K562 (cell line): Measurements from ENCODE around the gene FHIT. TPM values are rescaled to one million over a fixed set of nuclear protein-coding genes. Genes with fewer than 3 reads are reported as not detected.

Source experiments
- ATAC-seq: fragments of 200-7000 bp; cut with Tn5 transposase; 3 replicates; pipeline ENCODE4 v1.9.1; 2020; ENCODE audit warnings: moderate library complexity
- BruUV-seq: library from RNA; stranded (reverse); fragments of 400-500 nt; replicated peaks from 2 replicates; lab custom pipeline; 2021; lab: Mats Ljungman, UMichigan
- CTCF ChIA-PET: fragments of 300-600 bp; formaldehyde crosslinking; extraction: SDS; loops from one replicate; lab custom pipeline; 2021; ENCODE audit warnings: low intra/inter-chr PET ratio; lab: Yijun Ruan, JAX
- POLR2A ChIA-PET: fragments of 300-600, 350-650 bp; sonication (Branson Sonifier 250); formaldehyde crosslinking; extraction: SDS; loops from one replicate; lab custom pipeline; 2021; ENCODE audit warnings: antibody characterized with exemption, inconsistent platforms; lab: Yijun Ruan, JAX
- DNase-seq, 4 experiments: peaks; one replicate each; pipeline versions ENCODE4 v3.0.0 to v3.0.0-alpha.2; 2011 to 2018; ENCODE audit warnings: low spot score in 3 of 4, mixed read lengths in 3 of 4; ENCODE audit errors: extremely low read depth in 1 of 4
- FAIRE-seq: peaks from 2 replicates; lab custom pipeline; 2011; peaks lifted over from hg19 to GRCh38; lab: Jason Lieb, UNC
- H2AFZ ChIP-seq: 2 replicates; pipeline ENCODE4 v1.6.0; 2011; ENCODE audit warnings: low read depth, low read length, control low read depth, inconsistent platforms
- H3K27ac ChIP-seq: fragments of 200-600 bp; 3 replicates; pipeline ENCODE4 v1.8.0; 2011; ENCODE audit warnings: low read depth, mild to moderate bottlenecking, control low read depth, inconsistent platforms, low read length, moderate library complexity, mixed read lengths; ENCODE audit errors: extremely low read depth
- H3K27me3 ChIP-seq, 2 experiments: fragments of 300-600 bp in 1 of 2; 2 replicates in 1 of 2; 3 replicates in 1 of 2; pipeline versions ENCODE4 v1.6.0 to v1.8.0; 2011; ENCODE audit warnings: inconsistent platforms in 2 of 2, low read length in 2 of 2, mild to moderate bottlenecking in 1 of 2, mixed read lengths in 1 of 2, moderate library complexity in 1 of 2; ENCODE audit not compliant: control insufficient read depth in 2 of 2, insufficient read depth in 2 of 2
- H3K36me3 ChIP-seq: fragments of 300-600 bp; 3 replicates; pipeline ENCODE4 v1.8.0; 2011; ENCODE audit warnings: mild to moderate bottlenecking, low read length, inconsistent platforms; ENCODE audit not compliant: control insufficient read depth, insufficient read depth
- H3K4me1 ChIP-seq, 2 experiments: fragments of 200-600 bp in 1 of 2; replicated peaks in 1 of 2; 2 replicates in 1 of 2; 3 replicates in 1 of 2; pipeline versions ENCODE4 v1.5.1 to v1.8.0; 2011; ENCODE audit warnings: inconsistent platforms in 2 of 2, low read length in 2 of 2, mild to moderate bottlenecking in 1 of 2, mixed read lengths in 1 of 2, moderate library complexity in 1 of 2; ENCODE audit not compliant: control insufficient read depth in 2 of 2, insufficient read depth in 2 of 2
- H3K4me2 ChIP-seq: 2 replicates; pipeline ENCODE4 v1.6.1; 2011; ENCODE audit warnings: low read length, control low read depth, inconsistent platforms, mixed read lengths; ENCODE audit not compliant: insufficient read depth
- H3K4me3 ChIP-seq: fragments of 200-600 bp; sonication (generic), shearing (Covaris generic); 2 replicates; pipeline ENCODE4 v1.5.1; 2016; ENCODE audit warnings: control low read depth, inconsistent platforms
- H3K79me2 ChIP-seq: fragments of 200-600 bp; 3 replicates; pipeline ENCODE4 v1.8.0; 2011; ENCODE audit warnings: low read length, inconsistent platforms; ENCODE audit not compliant: control insufficient read depth, insufficient read depth
- H3K9ac ChIP-seq, 2 experiments: 2 replicates each; pipeline versions ENCODE4 v1.6.0 to v1.6.1; 2011; ENCODE audit warnings: low read depth in 2 of 2, low read length in 2 of 2, control low read depth in 1 of 2, inconsistent platforms in 1 of 2, mild to moderate bottlenecking in 1 of 2, mixed read lengths in 1 of 2; ENCODE audit not compliant: insufficient read depth in 1 of 2
- H3K9me1 ChIP-seq: one replicate; pipeline ENCODE4 v1.6.0; 2011; ENCODE audit warnings: inconsistent platforms, mild to moderate bottlenecking, low read length, moderate library complexity; ENCODE audit not compliant: control insufficient read depth, insufficient read depth
- H3K9me3 ChIP-seq: replicated peaks from 2 replicates; pipeline ENCODE4 v1.5.1; 2011; ENCODE audit warnings: low read depth, low read length, inconsistent platforms; ENCODE audit not compliant: control insufficient read depth, insufficient read depth
- H4K20me1 ChIP-seq: replicated peaks from 2 replicates; pipeline ENCODE4 v1.6.1; 2011; ENCODE audit warnings: low read length, inconsistent platforms, mixed read lengths; ENCODE audit not compliant: control insufficient read depth, insufficient read depth
- CBX1 ChIP-seq: sonication (generic); IDR thresholded peaks from 2 replicates; pipeline ENCODE4 v1.6.1; 2016; ENCODE audit warnings: antibody characterized with exemption, low read depth, mild to moderate bottlenecking
- HNRNPUL1 ChIP-seq: fragments of 200-400 bp; formaldehyde crosslinking; IDR thresholded peaks from 2 replicates; pipeline ENCODE4 v1.6.1; 2017; ENCODE audit warnings: low read length
- ZNF407 ChIP-seq: fragments of 450-650 bp; IDR thresholded peaks from 2 replicates; pipeline ENCODE4 v1.6.1; 2016; ENCODE audit warnings: low read depth
- ZNF586 ChIP-seq: fragments of 450-650 bp; formaldehyde crosslinking; conservative IDR thresholded peaks from 2 replicates; pipeline ENCODE4 v1.4.0; 2020; ENCODE audit warnings: mild to moderate bottlenecking, moderate library complexity
- WGBS: fragments of 100-300 bp; shearing (Covaris generic); methylation state at CpG from one replicate; pipeline ENCODE4 v1.1.6; 2016; ENCODE audit warnings: low coverage, mixed read lengths; ENCODE audit not compliant: insufficient coverage; ENCODE audit errors: missing lambda C conversion rate; 5-methylcytosine and 5-hydroxymethylcytosine counted together
- in situ Hi-C: fragments of 300-500 bp; cut with MboI; formaldehyde crosslinking; loops from 4 replicates; pipeline ENCODE4 v1.15.0; 2018; ENCODE audit warnings: inconsistent platforms, mixed read lengths
- intact Hi-C: fragments of 100-400 bp; cut with micrococcal nuclease; formaldehyde crosslinking; loops from 2 replicates; pipeline ENCODE4 v1.14.2; 2022
- polyA plus RNA-seq, 8 experiments: library from polyadenylated mRNA; depleted of rRNA in 4 of 8; stranded (reverse) in 5 of 8; unstranded in 3 of 8; fragments of >200 nt; fragmentation: Nextera tagmentation in 2 of 8; fragmentation: Illumina TruSeq in 1 of 8; extraction: Ambion mirVana in 2 of 8; extraction: Trizol in 1 of 8; gene quantifications; 2 replicates each; pipeline versions ENCODE4 v1.2.1 to v1.2.3, GENCODE V29; 2011 to 2014; ENCODE audit warnings: inconsistent platforms in 1 of 8, missing spikeins in 1 of 8
- total RNA-seq, 7 experiments: library from RNA; depleted of rRNA in 6 of 7; stranded (reverse); fragments of >200 nt in 6 of 7; fragmentation: Illumina TruSeq in 2 of 7; extraction: Trizol in 2 of 7; gene quantifications; 2 replicates each; pipeline versions ENCODE4 v1.2.1 to v1.2.3, GENCODE V29; 2011 to 2021; ENCODE audit warnings: low replicate concordance in 1 of 7

Gene FHIT
- total and polyA plus RNA-seq, 9 of the 15 experiments (the other 6 are each of a cell fraction or from before 2014, with no cell fraction given) = 1.7 to 9.1 (median 4.3) TPM

GRCh38 chr3:60758831-60759230 is 492.4 kb downstream of the FHIT start:
- POLR2A ChIA-PET = no interaction called here
- H3K27ac ChIP-seq = no peak overlapping the region
- H3K79me2 ChIP-seq = no peaks in the 10 kb centered on the region
- WGBS = 60% methylated on average over 1 of the region's 5 CpGs
- H2AFZ ChIP-seq = no peak overlapping the region
- CTCF ChIA-PET = no interaction called here
- in situ Hi-C loops = no loop called here
- no peak overlapping the region for H3K9ac ChIP-seq
- FAIRE-seq (no peak), ATAC-seq (no peak), DNase-seq (no peak)
- BruUV-seq = no TSS peak
- no peaks in the 10 kb centered on the region for H3K4me1 ChIP-seq
- no peaks in the 10 kb centered on the region for H3K9me1 ChIP-seq
- H3K4me2 ChIP-seq = no peak overlapping the region
- no peaks in the 10 kb centered on the region for H4K20me1 ChIP-seq
- no peaks in the 10 kb centered on the region for H3K27me3 ChIP-seq
- no peaks in the 10 kb centered on the region for H3K9me3 ChIP-seq
- no peak overlapping the region for H3K4me3 ChIP-seq
- intact Hi-C loops = no loop called here
- H3K36me3 ChIP-seq = no peaks in the 10 kb centered on the region
- TF ChIP-seq ZNF586 (CRISPR knock-in tag) = no peak
- no peak for TF ChIP-seq CBX1
- TF ChIP-seq ZNF407 = no peak
- TF ChIP-seq HNRNPUL1 = no peak
